ENCODE results near the gene PCP4. TPM values are rescaled to one million over a fixed set of nuclear protein-coding genes. Genes with fewer than 3 reads are reported as not detected.

Gene PCP4
- total RNA-seq, 2 donors from 2014 or later: 0.99 to 6.5 TPM

DNA sequence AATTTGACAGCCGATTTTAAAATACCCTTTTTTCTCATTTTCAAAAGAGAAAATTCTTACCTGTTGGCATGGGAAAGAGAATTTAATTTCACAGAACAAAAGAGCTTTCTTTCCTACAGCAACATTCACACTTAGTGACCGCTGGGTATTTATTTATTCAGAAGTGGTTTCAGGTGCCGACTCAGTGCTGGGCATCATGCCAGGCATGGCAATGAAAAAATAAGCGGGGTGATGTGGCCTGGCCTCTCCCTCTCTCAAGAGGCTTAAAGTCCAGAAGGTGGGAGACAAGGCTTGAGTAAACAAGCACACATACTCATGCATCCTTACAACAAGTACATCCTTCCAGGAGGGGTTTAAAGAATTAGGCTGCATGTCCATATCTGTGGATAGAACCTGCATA, 4.1 kb upstream of the PCP4 start:
- H3K4me1 ChIP-seq: no peaks in the 10 kb centered on the region
- no peaks in the 10 kb centered on the region for H3K9me3 ChIP-seq
- intact Hi-C loops (cut with DNase I): loop anchor here (10.0 kb wide), 1 partner anchor 78 kb away; no protein-coding TSS in a partner anchor
- peak; percentile 57 for DNase-seq
- TF ChIP-seq, protein P1, sequence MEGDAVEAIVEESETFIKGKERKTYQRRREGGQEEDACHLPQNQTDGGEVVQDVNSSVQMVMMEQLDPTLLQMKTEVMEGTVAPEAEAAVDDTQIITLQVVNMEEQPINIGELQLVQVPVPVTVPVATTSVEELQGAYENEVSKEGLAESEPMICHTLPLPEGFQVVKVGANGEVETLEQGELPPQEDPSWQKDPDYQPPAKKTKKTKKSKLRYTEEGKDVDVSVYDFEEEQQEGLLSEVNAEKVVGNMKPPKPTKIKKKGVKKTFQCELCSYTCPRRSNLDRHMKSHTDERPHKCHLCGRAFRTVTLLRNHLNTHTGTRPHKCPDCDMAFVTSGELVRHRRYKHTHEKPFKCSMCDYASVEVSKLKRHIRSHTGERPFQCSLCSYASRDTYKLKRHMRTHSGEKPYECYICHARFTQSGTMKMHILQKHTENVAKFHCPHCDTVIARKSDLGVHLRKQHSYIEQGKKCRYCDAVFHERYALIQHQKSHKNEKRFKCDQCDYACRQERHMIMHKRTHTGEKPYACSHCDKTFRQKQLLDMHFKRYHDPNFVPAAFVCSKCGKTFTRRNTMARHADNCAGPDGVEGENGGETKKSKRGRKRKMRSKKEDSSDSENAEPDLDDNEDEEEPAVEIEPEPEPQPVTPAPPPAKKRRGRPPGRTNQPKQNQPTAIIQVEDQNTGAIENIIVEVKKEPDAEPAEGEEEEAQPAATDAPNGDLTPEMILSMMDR (IDR thresholded peaks at IDR 0.05): no peak
- no peaks in the 10 kb centered on the region for H3K36me3 ChIP-seq
- H3K4me3 ChIP-seq: no peak overlapping the region
- no peak overlapping the region for H3K9ac ChIP-seq (ENCODE audit: low read depth in 2 of 2, low read length in 2 of 2)
- no peak overlapping the region for H3K27ac ChIP-seq
- H3K27me3 ChIP-seq: no peaks in the 10 kb centered on the region

DNA sequence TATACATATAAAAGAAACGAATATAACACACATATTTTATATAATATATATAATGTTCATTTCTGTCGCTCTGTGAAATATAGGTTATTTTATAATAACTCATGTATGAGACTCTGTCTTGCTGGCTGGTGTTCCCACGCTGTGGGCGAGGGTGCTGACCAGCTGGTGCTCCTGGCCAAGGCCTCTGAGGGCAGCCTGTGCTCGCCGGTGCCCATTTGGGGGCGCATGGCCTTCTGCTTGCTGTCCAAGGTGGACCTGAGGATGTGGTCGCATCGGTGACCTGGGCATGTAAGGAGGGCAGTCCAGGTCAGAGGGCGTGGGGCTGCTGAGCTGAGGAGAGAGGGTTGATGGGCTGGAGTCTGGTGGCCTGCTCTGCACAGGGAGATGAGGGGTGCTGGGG, 1.1 kb upstream of the PCP4 start:
- TF ChIP-seq, protein P1 (IDR thresholded peaks at IDR 0.05): no peak
- Histone ChIP-seq H3K4me1 (no peaks in the 10 kb centered on the region), H3K27me3 (no peaks in the 10 kb centered on the region), H3K4me3 (no peak overlapping the region), H3K27ac (no peak overlapping the region), H3K9me3 (no peaks in the 10 kb centered on the region), H3K9ac (ENCODE audit: low read depth in 2 of 2, low read length in 2 of 2) (no peak overlapping the region), H3K36me3 (no peaks in the 10 kb centered on the region)
- intact Hi-C loops (cut with DNase I): loop anchor here (5.0 to 10.0 kb wide), 2 partner anchors 81 to 256 kb away; no protein-coding TSS in a partner anchor
- no peak for DNase-seq

DNA sequence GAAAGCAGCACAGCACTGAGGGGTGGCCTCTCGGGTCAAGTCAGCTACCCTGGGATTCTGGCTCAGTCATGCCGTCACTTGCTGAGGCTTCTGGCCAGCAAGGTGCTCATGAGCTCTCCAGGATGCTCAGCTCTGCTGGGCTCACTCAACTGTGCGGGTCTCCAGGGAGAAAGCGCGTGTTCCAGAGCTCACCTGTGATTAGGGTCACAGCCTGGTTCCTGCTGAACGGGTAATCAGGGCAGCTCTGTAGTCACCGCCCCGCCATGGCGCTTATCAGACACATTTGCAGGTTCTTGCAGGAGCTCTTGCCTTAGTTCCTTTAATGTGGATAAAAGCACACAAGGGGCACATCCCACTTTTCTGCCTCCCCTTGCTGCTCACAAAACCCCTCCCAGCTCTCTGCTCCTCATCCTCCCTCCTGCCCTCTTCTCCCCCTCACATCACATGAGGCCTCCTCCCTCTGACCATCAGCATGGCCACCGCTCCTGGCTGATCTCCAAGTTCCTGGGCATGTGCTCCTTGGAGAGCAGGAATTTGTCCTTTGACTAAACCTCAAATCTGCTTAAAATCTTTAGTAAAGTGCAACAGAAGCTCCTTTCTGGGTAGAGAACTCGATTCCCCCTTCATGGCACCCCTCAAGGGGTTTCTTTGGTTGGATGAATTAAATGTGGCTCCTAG, 2.0 kb downstream of the PCP4 start:
- Histone ChIP-seq H3K4me3 (no peak overlapping the region), H3K9ac (ENCODE audit: low read depth in 2 of 2, low read length in 2 of 2) (no peak overlapping the region), H3K27ac (no peak overlapping the region), H3K9me3 (no peaks in the 10 kb centered on the region), H3K4me1 (no peaks in the 10 kb centered on the region), H3K27me3 (no peaks in the 10 kb centered on the region), H3K36me3 (no peaks in the 10 kb centered on the region)
- DNase-seq: no peak
- TF ChIP-seq, protein P1 (IDR thresholded peaks at IDR 0.05): no peak
- intact Hi-C loops (cut with DNase I): loop anchor here (5.0 to 10.0 kb wide), 2 partner anchors 84 to 253 kb away; no protein-coding TSS in a partner anchor

DNA sequence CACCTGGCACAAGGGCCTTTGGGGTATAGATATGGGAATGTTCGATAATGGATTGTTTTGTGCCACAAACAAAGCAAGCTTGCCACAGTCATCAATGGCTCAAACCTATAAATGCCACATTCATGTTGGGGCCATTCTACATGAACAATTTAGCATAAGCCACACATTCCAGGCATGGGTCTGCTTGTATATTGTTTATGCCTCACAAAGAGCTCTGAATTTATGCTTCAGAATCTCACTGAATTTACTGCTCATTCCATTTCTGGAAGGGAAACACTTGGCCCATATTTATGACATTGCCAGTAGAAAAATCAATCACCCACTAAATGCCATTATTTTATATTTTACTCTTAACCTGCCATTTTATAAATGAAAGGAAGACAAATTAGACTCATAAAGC, 6.4 kb downstream of the PCP4 start:
- H3K27ac ChIP-seq: no peak overlapping the region
- no peaks in the 10 kb centered on the region for H3K9me3 ChIP-seq
- intact Hi-C loops (cut with DNase I): no loop called here
- H3K27me3 ChIP-seq: no peaks in the 10 kb centered on the region
- H3K36me3 ChIP-seq: no peaks in the 10 kb centered on the region
- H3K9ac ChIP-seq (ENCODE audit: low read depth in 2 of 2, low read length in 2 of 2): no peak overlapping the region
- H3K4me1 ChIP-seq: no peaks in the 10 kb centered on the region
- no peak for DNase-seq
- H3K4me3 ChIP-seq: no peak overlapping the region
- TF ChIP-seq, protein P1 (IDR thresholded peaks at IDR 0.05): no peak

DNA sequence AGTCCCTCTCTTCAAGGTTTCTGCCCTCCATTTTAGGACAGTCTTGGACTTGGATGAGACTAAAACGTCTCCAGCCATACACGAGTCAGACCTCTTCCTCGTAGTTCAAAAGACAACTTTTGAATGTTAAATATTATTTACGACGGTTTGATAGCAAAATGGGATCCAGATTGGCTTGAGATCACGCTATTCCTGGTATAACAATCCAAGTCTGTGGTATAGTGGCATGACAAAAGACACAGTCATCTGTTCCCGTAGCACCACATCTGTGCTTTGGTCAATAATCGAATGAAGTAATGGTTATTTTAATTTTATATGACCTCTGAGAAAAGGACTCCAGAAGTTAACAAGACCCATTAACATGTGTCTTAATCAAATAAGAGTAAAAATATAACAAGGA, 7.0 kb downstream of the PCP4 start:
- H3K9ac ChIP-seq (ENCODE audit: low read depth in 2 of 2, low read length in 2 of 2): no peak overlapping the region
- H3K27ac ChIP-seq: no peak overlapping the region
- H3K4me1 ChIP-seq: no peaks in the 10 kb centered on the region
- H3K36me3 ChIP-seq: no peaks in the 10 kb centered on the region
- intact Hi-C loops (cut with DNase I): no loop called here
- no peak for DNase-seq
- TF ChIP-seq, protein P1 (IDR thresholded peaks at IDR 0.05): no peak
- no peak overlapping the region for H3K4me3 ChIP-seq
- no peaks in the 10 kb centered on the region for H3K9me3 ChIP-seq
- no peaks in the 10 kb centered on the region for H3K27me3 ChIP-seq
